Body of pancreas (tissue), 4 donors: ENCODE data around the gene MEIS3.

Experiments used
- POLR2A ChIP-seq, 3 donors: fragments of 450-650 bp; IDR thresholded peaks; one replicate each; pipeline ENCODE4 v1.6.1; 2016; ENCODE audit warnings: antibody characterized with exemption in 3 of 3, mild to moderate bottlenecking in 2 of 3
- TF ChIP-seq, protein P1 (sequence below), 7 experiments: fragments of 450-650 bp in 4 of 7; fragments of 200-600 bp in 3 of 7; sonication (generic) in 3 of 7; IDR thresholded peaks; one replicate each; pipeline ENCODE4 v1.5.1; 2016 to 2019; ENCODE audit warnings: antibody characterized with exemption in 7 of 7

- TF ChIP-seq POLR2A (IDR thresholded peaks at IDR 0.05) = no peak
- TF ChIP-seq, protein P1, sequence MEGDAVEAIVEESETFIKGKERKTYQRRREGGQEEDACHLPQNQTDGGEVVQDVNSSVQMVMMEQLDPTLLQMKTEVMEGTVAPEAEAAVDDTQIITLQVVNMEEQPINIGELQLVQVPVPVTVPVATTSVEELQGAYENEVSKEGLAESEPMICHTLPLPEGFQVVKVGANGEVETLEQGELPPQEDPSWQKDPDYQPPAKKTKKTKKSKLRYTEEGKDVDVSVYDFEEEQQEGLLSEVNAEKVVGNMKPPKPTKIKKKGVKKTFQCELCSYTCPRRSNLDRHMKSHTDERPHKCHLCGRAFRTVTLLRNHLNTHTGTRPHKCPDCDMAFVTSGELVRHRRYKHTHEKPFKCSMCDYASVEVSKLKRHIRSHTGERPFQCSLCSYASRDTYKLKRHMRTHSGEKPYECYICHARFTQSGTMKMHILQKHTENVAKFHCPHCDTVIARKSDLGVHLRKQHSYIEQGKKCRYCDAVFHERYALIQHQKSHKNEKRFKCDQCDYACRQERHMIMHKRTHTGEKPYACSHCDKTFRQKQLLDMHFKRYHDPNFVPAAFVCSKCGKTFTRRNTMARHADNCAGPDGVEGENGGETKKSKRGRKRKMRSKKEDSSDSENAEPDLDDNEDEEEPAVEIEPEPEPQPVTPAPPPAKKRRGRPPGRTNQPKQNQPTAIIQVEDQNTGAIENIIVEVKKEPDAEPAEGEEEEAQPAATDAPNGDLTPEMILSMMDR (IDR thresholded peaks at IDR 0.05) = no peak
These were observed 14.8 kb upstream of the MEIS3 start for GRCh38 chr19:47434088-47434487.
